Colon (tissue), 2 donors: ENCODE data around the gene LEF1.

Experiments used
- FAIRE-seq: peaks from 2 replicates; lab custom pipeline; 2012; peaks lifted over from hg19 to GRCh38; lab: Jason Lieb, UNC
- donor health status: control.
- donor health status: control.

Gene LEF1

GRCh38 chr4:108109997-108110416, 58.7 kb downstream of the LEF1 start:
- no peak for FAIRE-seq

GRCh38 chr4:108109111-108109510, 59.6 kb downstream of the LEF1 start:
- FAIRE-seq = no peak

- FAIRE-seq = no peak
Observed at GRCh38 chr4:108107729-108108382, 60.9 kb downstream of the LEF1 start.

- FAIRE-seq = no peak
Observed at GRCh38 chr4:108107101-108107500, 61.6 kb downstream of the LEF1 start.

- no peak for FAIRE-seq
Observed at GRCh38 chr4:108106186-108106585, 62.5 kb downstream of the LEF1 start.

GRCh38 chr4:108103099-108103862, 65.5 kb downstream of the LEF1 start:
- no peak for FAIRE-seq

GRCh38 chr4:108100827-108101226, 67.9 kb downstream of the LEF1 start:
- FAIRE-seq = no peak

- FAIRE-seq = no peak
Observed at GRCh38 chr4:108099838-108100237, 68.9 kb downstream of the LEF1 start.

GRCh38 chr4:108097990-108098553, 70.7 kb downstream of the LEF1 start:
- FAIRE-seq = no peak

GRCh38 chr4:108094923-108095482, 73.7 kb downstream of the LEF1 start:
- FAIRE-seq = no peak

- FAIRE-seq = no peak
Observed at GRCh38 chr4:108094131-108094530, 74.6 kb downstream of the LEF1 start.

- no peak for FAIRE-seq
Observed at GRCh38 chr4:108092288-108092687, 76.4 kb downstream of the LEF1 start.

- FAIRE-seq = no peak
Observed at GRCh38 chr4:108087293-108087967, 81.3 kb downstream of the LEF1 start.

GRCh38 chr4:108081256-108081655, 87.5 kb downstream of the LEF1 start:
- no peak for FAIRE-seq

- no peak for FAIRE-seq
Observed at GRCh38 chr4:108080747-108081146, 88.0 kb downstream of the LEF1 start.

- FAIRE-seq = no peak
Observed at GRCh38 chr4:108078024-108078733, 90.6 kb downstream of the LEF1 start.

- FAIRE-seq = no peak
Observed at GRCh38 chr4:108072300-108072699, 96.4 kb downstream of the LEF1 start.

GRCh38 chr4:108070775-108071174, 98.0 kb downstream of the LEF1 start:
- no peak for FAIRE-seq

- no peak for FAIRE-seq
Observed at GRCh38 chr4:108068442-108068841, 100.3 kb downstream of the LEF1 start.

- no peak for FAIRE-seq
Observed at GRCh38 chr4:108060686-108061321, 107.9 kb downstream of the LEF1 start.

GRCh38 chr4:108060164-108060563, 108.6 kb downstream of the LEF1 start:
- no peak for FAIRE-seq
